AG04450 (cell line): ENCODE data around the gene MAML2. TPM values are rescaled to one million over a fixed set of nuclear protein-coding genes. Genes with fewer than 3 reads are reported as not detected.

Experiments
- CTCF ChIA-PET: fragments of 300-600, 350-600 bp; formaldehyde crosslinking; extraction: SDS; loops from one replicate; lab custom pipeline; 2022; ENCODE audit warnings: antibody characterized with exemption, inconsistent platforms; lab: Charles Lee
- POLR2A ChIA-PET: fragments of 350-600 bp; formaldehyde crosslinking; extraction: SDS; loops from one replicate; lab custom pipeline; 2021; ENCODE audit warnings: antibody characterized with exemption, inconsistent platforms; lab: Yijun Ruan, JAX
- DNase-seq: peaks from one replicate; pipeline ENCODE4 v3.0.0-alpha.2; 2011; ENCODE audit warnings: low read depth, low spot score
- H3K27ac ChIP-seq: one replicate; pipeline ENCODE4 v1.5.1; 2012; ENCODE audit warnings: low read depth, low read length, control low read depth
- H3K27me3 ChIP-seq: one replicate; pipeline ENCODE4 v1.6.0; 2012; ENCODE audit warnings: low read length; ENCODE audit not compliant: control insufficient read depth, insufficient read depth
- H3K4me3 ChIP-seq: 2 replicates; pipeline ENCODE4 v1.5.1; 2011; ENCODE audit warnings: mild to moderate bottlenecking, low read depth, low read length, control low read depth
- H3K9me3 ChIP-seq: 2 replicates; pipeline ENCODE4 v1.5.1; 2012; ENCODE audit warnings: low read length; ENCODE audit not compliant: control insufficient read depth, insufficient read depth
- polyA plus RNA-seq: library from polyadenylated mRNA; depleted of rRNA; stranded (reverse); fragments of >200 nt; gene quantifications from 2 replicates; pipeline ENCODE4 v1.2.3, GENCODE V29; 2011
- TF ChIP-seq, protein P1 (sequence below): IDR thresholded peaks from 2 replicates; pipeline ENCODE4 v1.5.1; 2011; ENCODE audit warnings: low read depth, low read length, control low read depth, inconsistent platforms

The MAML2 gene
- polyA plus RNA-seq, 1 experiment: 23.0 TPM

GRCh38 chr11:96264364-96264763, 78.6 kb downstream of the MAML2 start:
- no peak overlapping the region for H3K4me3 ChIP-seq
- no peaks in the 10 kb centered on the region for H3K9me3 ChIP-seq
- TF ChIP-seq, protein P1, sequence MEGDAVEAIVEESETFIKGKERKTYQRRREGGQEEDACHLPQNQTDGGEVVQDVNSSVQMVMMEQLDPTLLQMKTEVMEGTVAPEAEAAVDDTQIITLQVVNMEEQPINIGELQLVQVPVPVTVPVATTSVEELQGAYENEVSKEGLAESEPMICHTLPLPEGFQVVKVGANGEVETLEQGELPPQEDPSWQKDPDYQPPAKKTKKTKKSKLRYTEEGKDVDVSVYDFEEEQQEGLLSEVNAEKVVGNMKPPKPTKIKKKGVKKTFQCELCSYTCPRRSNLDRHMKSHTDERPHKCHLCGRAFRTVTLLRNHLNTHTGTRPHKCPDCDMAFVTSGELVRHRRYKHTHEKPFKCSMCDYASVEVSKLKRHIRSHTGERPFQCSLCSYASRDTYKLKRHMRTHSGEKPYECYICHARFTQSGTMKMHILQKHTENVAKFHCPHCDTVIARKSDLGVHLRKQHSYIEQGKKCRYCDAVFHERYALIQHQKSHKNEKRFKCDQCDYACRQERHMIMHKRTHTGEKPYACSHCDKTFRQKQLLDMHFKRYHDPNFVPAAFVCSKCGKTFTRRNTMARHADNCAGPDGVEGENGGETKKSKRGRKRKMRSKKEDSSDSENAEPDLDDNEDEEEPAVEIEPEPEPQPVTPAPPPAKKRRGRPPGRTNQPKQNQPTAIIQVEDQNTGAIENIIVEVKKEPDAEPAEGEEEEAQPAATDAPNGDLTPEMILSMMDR: 0 out of 2 replicates have a peak, but pooled peaks have one; percentile 7
- no peak overlapping the region for H3K27ac ChIP-seq
- ChIA-PET POLR2A (no interaction called here), CTCF (interaction anchor here (1.6 kb wide), 1 partner anchor 181 kb away, joined by 3 read pairs; no protein-coding TSS in a partner anchor)
- H3K27me3 ChIP-seq: no peaks in the 10 kb centered on the region
- DNase-seq: no peak

DNA sequence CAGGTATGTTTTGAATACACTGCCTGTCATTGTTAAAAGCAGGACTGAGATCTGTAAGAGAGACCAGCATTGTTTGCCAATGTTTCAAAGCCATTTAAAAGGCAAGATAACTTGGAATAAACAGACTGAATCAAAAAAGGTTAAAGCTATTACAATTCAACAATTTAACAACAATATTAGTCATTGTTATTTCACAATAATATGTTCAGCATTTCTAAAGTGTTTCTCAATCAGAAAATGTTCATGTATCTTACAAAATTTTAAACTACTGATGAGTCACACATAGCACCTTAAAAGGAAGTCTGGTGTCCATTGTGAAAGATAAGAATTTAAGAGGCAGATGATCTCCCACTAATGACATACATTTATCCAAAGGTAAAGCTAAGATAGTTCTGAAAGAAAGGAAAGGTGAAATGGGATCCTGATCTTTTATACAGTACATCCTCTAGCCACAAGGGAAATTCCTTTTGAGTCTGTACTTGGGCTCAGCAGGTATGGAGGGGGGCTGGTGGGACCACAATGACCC, 79.7 kb downstream of the MAML2 start:
- Histone ChIP-seq H3K27me3 (no peaks in the 10 kb centered on the region), H3K4me3 (no peak overlapping the region), H3K27ac (peak overlapping the region; percentile 34), H3K9me3 (no peaks in the 10 kb centered on the region)
- TF ChIP-seq, protein P1: no peak
- ChIA-PET CTCF (interaction anchor here (0.9 to 1.6 kb wide), 3 partner anchors 78 to 180 kb away, joined by 3 to 5 read pairs (median 3); no protein-coding TSS in a partner anchor), POLR2A (interaction anchor here (0.7 to 1.2 kb wide), 7 partner anchors 20 to 107 kb away, joined by 3 to 5 read pairs (median 3); partner anchors contain the start of gene MAML2)
- DNase-seq: no peak

- Histone ChIP-seq H3K9me3 (no peaks in the 10 kb centered on the region), H3K27me3 (no peaks in the 10 kb centered on the region), H3K27ac (no peak overlapping the region), H3K4me3 (no peak overlapping the region)
- ChIA-PET CTCF (interaction anchor here (1.2 kb wide), 1 partner anchor 82 kb away, joined by 3 read pairs; the partner anchor contains the start of gene MAML2), POLR2A (no interaction called here)
- DNase-seq: no peak
- TF ChIP-seq, protein P1: no peak
Observed at GRCh38 chr11:96260532-96260931, 82.5 kb downstream of the MAML2 start.

DNA sequence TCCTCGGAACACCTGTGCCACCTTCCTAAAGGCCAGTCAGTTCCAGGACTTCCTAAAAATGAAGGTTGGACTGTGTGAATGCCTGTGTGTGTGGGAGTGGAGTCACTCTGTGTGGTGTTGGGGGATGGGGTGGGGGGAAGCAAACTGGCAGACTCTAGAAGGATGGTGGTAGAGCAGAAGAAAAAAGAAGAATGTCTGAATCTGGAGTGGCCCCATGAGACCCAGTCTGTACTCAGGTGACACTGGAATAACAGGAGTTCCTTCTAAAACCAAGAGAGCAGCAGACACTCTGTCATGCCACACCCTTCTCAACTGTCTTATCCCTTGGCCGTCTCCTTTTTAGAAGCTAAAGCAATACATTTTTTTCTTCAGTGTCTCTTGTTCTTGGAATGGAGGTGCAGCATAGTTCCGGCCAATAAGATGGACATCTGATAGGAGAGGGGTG, 82.9 kb downstream of the MAML2 start:
- POLR2A ChIA-PET: interaction anchor here (1.3 kb wide), 1 partner anchor 81 kb away, joined by 3 read pairs; no protein-coding TSS in a partner anchor
- peak overlapping the region; percentile 11 for H3K27ac ChIP-seq

More for the DNA sequence above, 82.9 kb downstream of the MAML2 start:
- no peaks in the 10 kb centered on the region for H3K27me3 ChIP-seq
- no peak for DNase-seq
- H3K9me3 ChIP-seq: no peaks in the 10 kb centered on the region
- CTCF ChIA-PET: interaction anchor here (1.2 kb wide), 1 partner anchor 83 kb away, joined by 3 read pairs; the partner anchor contains the start of gene MAML2
- H3K4me3 ChIP-seq: no peak overlapping the region
- TF ChIP-seq, protein P1: no peak
